Activated naive CD4-positive, alpha-beta T cell treated with Interleukin-2 at 50 U/mL for 16 hours (primary cell): Measurements from ENCODE around the gene ATF1.
"Not testable (repeated sequence)": the region's sequence is repeated elsewhere in the genome, so short reads cannot be mapped to it uniquely, and the experiment has no call there.

Experiments
- DNase-seq: peaks from one replicate; pipeline ENCODE4 v3.0.0-alpha.2; 2020

ATF1 gene

GRCh38 chr12:50806176-50806575 lies 42.3 kb downstream of the ATF1 start:
- no peak for DNase-seq

- not testable (repeated sequence) for DNase-seq
These were observed 45.2 kb downstream of the ATF1 start for GRCh38 chr12:50809131-50809530.

- not testable (repeated sequence) for DNase-seq
These were observed 51.0 kb downstream of the ATF1 start for GRCh38 chr12:50814921-50815320.

GRCh38 chr12:50820177-50820576 lies 56.3 kb downstream of the ATF1 start:
- DNase-seq: no peak

- DNase-seq: no peak
These were observed 58.2 kb downstream of the ATF1 start for GRCh38 chr12:50822082-50822481.

GRCh38 chr12:50823724-50824123 lies 59.8 kb downstream of the ATF1 start:
- DNase-seq: not testable (repeated sequence)

DNA sequence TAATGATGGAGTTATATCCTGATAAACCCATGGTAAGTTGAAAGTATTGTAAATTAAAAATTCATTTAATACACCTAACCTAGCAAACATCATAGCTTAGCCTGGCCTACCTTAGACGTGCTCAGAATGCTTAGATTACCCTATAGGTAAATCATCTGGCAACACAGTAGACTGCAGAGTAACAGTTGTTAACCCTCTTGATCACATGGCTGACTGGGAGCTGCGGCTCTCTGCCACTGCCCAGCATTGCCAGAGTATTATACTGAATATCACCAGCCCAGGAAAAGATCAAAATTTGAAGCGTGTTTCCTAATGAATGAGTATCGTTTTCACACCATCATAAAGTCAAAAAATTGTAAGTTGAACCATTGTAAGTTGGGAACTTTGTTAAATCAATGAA lies 61.0 kb downstream of the ATF1 start:
- DNase-seq: no peak

DNA sequence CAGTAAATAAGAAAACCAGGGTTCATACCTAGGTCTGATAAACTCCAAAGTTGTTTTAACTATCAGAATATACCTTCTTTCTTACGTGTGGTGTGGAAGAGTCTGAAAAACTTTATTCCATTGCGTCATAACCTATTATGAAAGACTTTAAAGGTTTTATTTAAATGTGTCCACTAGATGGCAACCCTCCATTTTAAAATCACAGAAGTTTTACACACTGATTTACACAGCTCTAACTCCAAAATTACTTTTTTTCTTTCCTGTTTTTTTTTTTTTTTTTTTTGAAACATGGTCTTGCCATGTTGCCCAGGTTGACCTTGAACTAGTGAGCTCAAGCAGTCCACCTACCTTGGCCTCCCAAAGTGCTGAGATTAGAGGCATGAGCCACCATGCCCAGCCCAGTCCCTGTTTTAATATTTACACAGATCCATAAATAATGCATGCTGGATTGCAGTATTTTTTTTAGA lies 61.5 kb downstream of the ATF1 start:
- no peak for DNase-seq

DNA sequence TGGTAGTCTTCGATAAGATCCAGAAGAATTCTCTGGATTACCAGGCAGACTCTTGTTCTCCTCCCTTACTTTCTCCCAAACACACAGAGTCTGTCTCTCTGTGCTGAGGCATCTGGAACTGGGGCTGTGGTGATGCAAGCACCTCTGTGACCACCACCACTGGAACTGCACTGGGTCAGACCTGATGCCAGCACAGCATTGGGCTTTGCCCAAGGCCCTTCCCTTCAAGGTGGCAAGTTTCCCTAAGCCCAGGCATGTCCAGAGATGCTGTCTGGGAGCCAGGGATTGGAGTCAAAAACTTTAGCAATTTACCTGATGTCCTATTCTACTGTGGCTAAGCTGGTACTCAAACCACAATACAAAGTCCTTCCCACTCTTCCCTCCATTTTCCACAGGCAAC lies 64.2 kb downstream of the ATF1 start:
- DNase-seq: no peak

- DNase-seq: no peak
These were observed 65.0 kb downstream of the ATF1 start for GRCh38 chr12:50828886-50829285.

GRCh38 chr12:50833801-50834200 lies 69.9 kb downstream of the ATF1 start:
- not testable (repeated sequence) for DNase-seq

DNA sequence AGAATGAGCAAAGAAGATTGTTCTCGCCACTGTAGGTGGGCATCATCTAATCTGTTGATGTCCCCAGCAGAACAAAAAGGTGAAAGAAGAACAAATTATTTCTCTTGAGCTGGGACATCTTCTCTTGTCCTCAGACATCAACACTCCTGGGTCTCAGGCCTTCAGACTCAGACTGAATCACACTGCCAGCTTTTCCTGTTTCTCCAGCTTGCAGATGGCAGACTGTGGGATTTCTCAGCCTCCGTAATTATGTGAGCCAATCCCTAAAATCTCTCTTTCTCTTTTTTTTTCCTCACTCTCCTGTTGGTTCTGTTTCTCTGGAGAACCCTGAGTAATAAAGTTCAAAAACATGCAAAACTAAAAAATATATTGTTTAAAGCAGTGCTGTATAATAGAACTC lies 75.1 kb downstream of the ATF1 start:
- no peak for DNase-seq

GRCh38 chr12:50840809-50841487 lies 77.0 kb downstream of the ATF1 start:
- DNase-seq: no peak

GRCh38 chr12:50841716-50842531 lies 78.0 kb downstream of the ATF1 start:
- DNase-seq: no peak

- no peak for DNase-seq
These were observed 79.0 kb downstream of the ATF1 start, which contains the start of gene TMPRSS12 for GRCh38 chr12:50842637-50843493. TSS of gene TMPRSS12 (plus strand) at chr12:50842926. CDS start at chr12:50842965, 39 bp downstream.

GRCh38 chr12:50845021-50845647 lies 81.2 kb downstream of the ATF1 start:
- DNase-seq: no peak

DNA sequence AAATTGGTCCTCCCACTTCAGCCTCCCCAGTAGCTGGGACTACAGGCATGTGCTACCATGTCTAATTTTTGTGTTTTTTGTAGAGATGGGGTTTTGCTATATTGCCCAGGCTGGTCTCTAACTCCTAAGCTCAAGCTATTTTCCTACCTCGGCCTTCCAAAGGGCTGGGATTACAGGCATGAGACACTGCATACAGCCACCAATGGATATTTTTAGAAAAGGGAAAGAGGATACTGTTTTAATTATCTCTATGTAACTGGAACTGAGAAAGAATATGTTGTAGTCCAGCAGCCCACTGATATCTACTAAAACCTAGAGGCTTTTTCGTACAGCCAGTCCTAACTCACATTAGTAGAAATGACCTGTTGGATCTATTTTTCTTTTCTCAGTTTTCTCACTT lies 85.1 kb downstream of the ATF1 start:
- no peak for DNase-seq

GRCh38 chr12:50855218-50855617 lies 91.3 kb downstream of the ATF1 start:
- DNase-seq: not testable (repeated sequence)

- not testable (repeated sequence) for DNase-seq
These were observed 91.8 kb downstream of the ATF1 start for GRCh38 chr12:50855679-50856078.

DNA sequence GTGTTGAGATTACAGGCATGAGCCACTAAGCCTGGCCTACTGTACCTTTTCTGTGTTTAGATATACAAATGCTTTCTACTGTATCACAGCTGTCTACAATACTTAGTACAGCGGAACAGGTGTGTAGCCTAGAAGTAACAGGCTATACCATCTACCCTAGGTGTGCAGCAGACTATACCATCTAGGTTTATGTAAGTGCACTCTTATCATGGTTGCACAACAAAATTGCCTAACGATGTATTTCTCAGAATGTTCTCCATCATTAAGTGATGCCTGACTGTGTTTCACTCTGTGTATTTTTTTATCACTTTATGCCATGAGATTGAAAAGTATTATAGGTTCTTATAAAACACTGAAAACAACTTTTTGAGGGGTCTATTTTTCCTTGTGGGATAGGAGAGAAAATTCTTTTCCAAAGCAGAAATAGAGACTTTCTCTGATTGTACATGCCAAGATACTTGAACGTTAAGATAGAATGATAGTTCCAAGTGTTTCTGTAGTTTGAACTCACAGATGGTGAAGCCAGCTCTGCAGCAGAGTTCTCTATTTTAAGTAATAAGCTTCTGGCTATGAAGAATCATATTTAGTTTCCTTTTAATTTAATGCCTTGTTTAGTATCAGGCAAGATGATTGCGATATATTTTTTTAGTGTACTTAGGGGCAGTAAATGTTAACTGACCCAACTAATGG lies 95.9 kb downstream of the ATF1 start:
- no peak for DNase-seq

DNA sequence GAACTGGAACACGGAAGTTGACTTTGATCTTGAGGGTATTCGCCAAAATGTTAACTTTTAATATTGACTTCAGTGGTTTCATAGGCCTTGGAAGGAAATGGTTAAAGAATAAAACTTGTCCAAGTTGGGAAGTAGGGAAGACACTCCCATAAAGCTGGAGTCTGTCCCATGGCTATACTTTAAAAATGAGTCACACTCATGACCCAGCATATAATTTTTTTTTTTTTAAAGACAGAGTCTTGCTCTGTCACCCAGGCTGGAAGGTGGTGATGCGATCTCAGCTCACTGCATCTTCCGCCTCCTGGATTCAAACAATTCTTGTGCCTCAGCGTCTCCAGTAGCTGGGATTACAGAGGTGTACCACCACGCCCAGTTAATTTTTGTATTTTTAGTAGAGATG lies 98.4 kb downstream of the ATF1 start:
- no peak for DNase-seq

DNA sequence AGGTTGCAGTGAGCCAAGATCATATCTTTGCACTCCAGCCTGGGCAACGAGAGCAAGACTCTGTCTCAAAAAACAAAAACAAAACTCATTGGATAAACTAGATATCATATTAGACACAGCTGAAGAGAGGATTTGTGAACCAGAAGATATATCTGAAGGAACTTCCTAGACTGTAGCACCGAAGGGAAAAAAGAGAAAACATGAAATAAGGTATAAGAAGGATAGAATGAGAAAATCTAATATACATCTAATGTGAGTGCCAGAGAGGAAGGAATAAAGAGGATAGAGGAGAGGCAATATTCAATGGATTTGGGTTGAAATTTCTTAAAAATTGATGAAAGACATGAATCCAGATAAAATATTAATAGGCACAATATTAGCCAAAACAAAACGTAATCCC lies 101.4 kb downstream of the ATF1 start:
- no peak for DNase-seq
